ENCODE results near the gene TTC36.

DNA sequence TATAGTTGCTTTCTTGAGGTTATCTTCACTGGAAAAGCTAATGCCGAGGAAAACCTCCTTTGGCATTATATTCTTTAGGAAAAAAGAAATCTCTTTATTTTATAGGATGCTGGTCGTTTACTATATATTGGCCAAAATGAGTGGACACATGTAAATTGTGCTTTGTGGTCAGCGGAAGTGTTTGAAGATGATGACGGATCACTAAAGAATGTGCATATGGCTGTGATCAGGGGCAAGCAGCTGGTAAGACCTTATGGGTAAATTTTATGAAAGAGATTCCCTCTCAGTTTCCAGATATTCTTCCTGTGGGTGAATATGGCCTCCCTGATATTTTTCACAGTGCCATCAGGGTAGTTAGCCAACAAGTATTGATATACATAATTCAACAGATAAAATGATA lies 29.4 kb upstream of the TTC36 start:
- TF ChIP-seq KDM4B (IDR thresholded peaks at IDR 0.05; ENCODE audit: borderline replicate concordance in 2 of 2, low read depth in 1 of 2): no peak
- TF ChIP-seq, protein P1, sequence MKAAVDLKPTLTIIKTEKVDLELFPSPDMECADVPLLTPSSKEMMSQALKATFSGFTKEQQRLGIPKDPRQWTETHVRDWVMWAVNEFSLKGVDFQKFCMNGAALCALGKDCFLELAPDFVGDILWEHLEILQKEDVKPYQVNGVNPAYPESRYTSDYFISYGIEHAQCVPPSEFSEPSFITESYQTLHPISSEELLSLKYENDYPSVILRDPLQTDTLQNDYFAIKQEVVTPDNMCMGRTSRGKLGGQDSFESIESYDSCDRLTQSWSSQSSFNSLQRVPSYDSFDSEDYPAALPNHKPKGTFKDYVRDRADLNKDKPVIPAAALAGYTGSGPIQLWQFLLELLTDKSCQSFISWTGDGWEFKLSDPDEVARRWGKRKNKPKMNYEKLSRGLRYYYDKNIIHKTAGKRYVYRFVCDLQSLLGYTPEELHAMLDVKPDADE (conservative IDR thresholded peaks at IDR 0.05; ENCODE audit: control insufficient read depth, low read depth, low read length): no peak
- no peak for TF ChIP-seq BRCA1 (IDR thresholded peaks at IDR 0.05)
- TF ChIP-seq BRCA1 (CRISPR knock-in tag; IDR thresholded peaks at IDR 0.05): no peak
- no peak for TF ChIP-seq MEF2D (tag; conservative IDR thresholded peaks at IDR 0.05; ENCODE audit: low read depth)
- no peak for TF ChIP-seq POU5F1 (IDR thresholded peaks at IDR 0.05; ENCODE audit: borderline replicate concordance, low read depth, low read length, partially characterized antibody)
- no peak for TF ChIP-seq EZH2 (IDR thresholded peaks at IDR 0.05; ENCODE audit: borderline replicate concordance, low read depth, low read length)
